HG03135 (cell line): ENCODE measurements around the gene RGL3.
"Not testable (repeated sequence)": the region's sequence is repeated elsewhere in the genome, so short reads cannot be mapped to it uniquely, and the experiment has no call there.

ENCODE experiments used
- ATAC-seq: cut with Tn5 transposase; IDR thresholded peaks from one replicate; pipeline ENCODE4 v1.9.1; 2021; ENCODE audit warnings: mild to moderate bottlenecking, moderate library complexity; ENCODE audit not compliant: unreplicated experiment

RGL3 gene

GRCh38 chr19:11448923-11449554 is 29.9 kb upstream of the RGL3 start:
- ATAC-seq = no peak

- no peak for ATAC-seq
Observed at GRCh38 chr19:11448410-11448809, 29.3 kb upstream of the RGL3 start.

GRCh38 chr19:11447347-11448262 is 28.5 kb upstream of the RGL3 start:
- no peak for ATAC-seq

GRCh38 chr19:11446652-11447301 is 27.7 kb upstream of the RGL3 start:
- ATAC-seq = no peak

- ATAC-seq = no peak
Observed at GRCh38 chr19:11446271-11446651, 27.1 kb upstream of the RGL3 start.

GRCh38 chr19:11445141-11445540 is 26.0 kb upstream of the RGL3 start:
- ATAC-seq = no peak

- no peak for ATAC-seq
Observed at GRCh38 chr19:11444059-11444458, 24.9 kb upstream of the RGL3 start.

- ATAC-seq = no peak
Observed at GRCh38 chr19:11437955-11438354, 18.8 kb upstream of the RGL3 start.

GRCh38 chr19:11435833-11436313 is 16.8 kb upstream of the RGL3 start:
- no peak for ATAC-seq

- peak; percentile 84 for ATAC-seq
Observed at GRCh38 chr19:11435057-11435832, 16.1 kb upstream of the RGL3 start, which contains the start of the genes ODAD3 and PRKCSH. Gene ODAD3, minus strand, starts transcription at chr19:11435121. Its CDS starts 105 bp downstream, at chr19:11435016. Gene PRKCSH, plus strand, starts transcription at chr19:11435635. Its CDS starts 483 bp downstream, at chr19:11436118.

GRCh38 chr19:11434703-11435056 is 15.6 kb upstream of the RGL3 start:
- ATAC-seq = peak; percentile 22

GRCh38 chr19:11433526-11433925 is 14.4 kb upstream of the RGL3 start:
- not testable (repeated sequence) for ATAC-seq

GRCh38 chr19:11426656-11427055 is 7.5 kb upstream of the RGL3 start:
- no peak for ATAC-seq

- ATAC-seq = no peak
Observed at GRCh38 chr19:11425719-11426457, 6.8 kb upstream of the RGL3 start.

GRCh38 chr19:11423791-11424181 is 4.7 kb upstream of the RGL3 start:
- ATAC-seq = no peak

- no peak for ATAC-seq
Observed at GRCh38 chr19:11423164-11423790, 4.2 kb upstream of the RGL3 start.

GRCh38 chr19:11422163-11423065 is 3.3 kb upstream of the RGL3 start:
- peak; percentile 62 for ATAC-seq

- ATAC-seq = peak; percentile 28
Observed at GRCh38 chr19:11421371-11422098, 2.4 kb upstream of the RGL3 start.
